Neural cell (in vitro differentiated cells): Measurements from ENCODE around the gene ZXDC. TPM values are rescaled to one million over a fixed set of nuclear protein-coding genes. Genes with fewer than 3 reads are reported as not detected.

ENCODE experiments used
- H2AFZ ChIP-seq: fragments of 200-600, 300-800 bp; sonication (generic), shearing (Covaris generic); 2 replicates; pipeline ENCODE4 v1.6.0; 2014; ENCODE audit warnings: low read depth, mild to moderate bottlenecking, antibody characterized with exemption, low read length, moderate library complexity
- H3F3A ChIP-seq: fragments of 200-600 bp; shearing (Covaris generic); 2 replicates; pipeline ENCODE4 v1.6.1; 2016; ENCODE audit warnings: mild to moderate bottlenecking, moderate library complexity, mixed read lengths, antibody characterized with exemption, low read length; ENCODE audit not compliant: insufficient read depth, poor library complexity, severe bottlenecking
- H3K27ac ChIP-seq: fragments of 200-600, 300-800 bp; sonication (generic), shearing (Covaris generic); 2 replicates; pipeline ENCODE4 v1.5.1; 2014; ENCODE audit warnings: mild to moderate bottlenecking, low read length, moderate library complexity
- H3K27me3 ChIP-seq: fragments of 300-800, 200-600 bp; sonication (generic), shearing (Covaris generic); 2 replicates; pipeline ENCODE4 v1.6.0; 2014; ENCODE audit warnings: mild to moderate bottlenecking, low read depth, low read length, moderate library complexity; ENCODE audit not compliant: insufficient read depth
- H3K36me3 ChIP-seq: fragments of 300-800, 200-600 bp; sonication (generic), shearing (Covaris generic); 2 replicates; pipeline ENCODE4 v1.5.1; 2014; ENCODE audit warnings: mild to moderate bottlenecking, antibody characterized with exemption, low read length, moderate library complexity; ENCODE audit not compliant: insufficient read depth
- H3K4me2 ChIP-seq: fragments of 300-800, 200-600 bp; sonication (generic), shearing (Covaris generic); 2 replicates; pipeline ENCODE4 v1.6.0; 2014; ENCODE audit warnings: mild to moderate bottlenecking, low read length
- H3K4me3 ChIP-seq: fragments of 300-800, 200-600 bp; sonication (generic), shearing (Covaris generic); 2 replicates; pipeline ENCODE4 v1.5.1; 2014; ENCODE audit warnings: mild to moderate bottlenecking, low read length, moderate library complexity
- H3K79me2 ChIP-seq: fragments of 200-600 bp; shearing (Covaris generic); replicated peaks from 2 replicates; pipeline ENCODE4 v1.6.0; 2014; ENCODE audit warnings: mild to moderate bottlenecking, low read length, moderate library complexity; ENCODE audit not compliant: insufficient read depth
- H3K9ac ChIP-seq: fragments of 300-800, 200-600 bp; sonication (generic), shearing (Covaris generic); 2 replicates; pipeline ENCODE4 v1.6.1; 2016; ENCODE audit warnings: mild to moderate bottlenecking, low read length, mixed read lengths
- H3K9me2 ChIP-seq: fragments of 200-600 bp; shearing (Covaris generic); 2 replicates; pipeline ENCODE4 v1.6.1; 2016; ENCODE audit warnings: mild to moderate bottlenecking, low read length, mixed read lengths; ENCODE audit not compliant: insufficient read depth
- H3K9me3 ChIP-seq: fragments of 200-600, 300-800 bp; sonication (generic), shearing (Covaris generic); 2 replicates; pipeline ENCODE4 v1.6.1; 2016; ENCODE audit warnings: mild to moderate bottlenecking, mixed run types, low read length, moderate library complexity, mixed read lengths
- H4K20me1 ChIP-seq: fragments of 200-600 bp; shearing (Covaris generic); 2 replicates; pipeline ENCODE4 v1.6.1; 2016; ENCODE audit warnings: mild to moderate bottlenecking, mixed run types; ENCODE audit not compliant: insufficient read depth
- EP300 ChIP-seq: fragments of 450-650 bp; conservative IDR thresholded peaks from 2 replicates; pipeline ENCODE4 v1.6.1; 2014; ENCODE audit warnings: antibody characterized with exemption, mild to moderate bottlenecking, moderate library complexity; ENCODE audit not compliant: poor library complexity, severe bottlenecking
- EZH2 ChIP-seq: fragments of 200-600, 300-800 bp; shearing (Covaris generic), sonication (generic); IDR thresholded peaks from 2 replicates; pipeline ENCODE4 v1.6.1; 2014; ENCODE audit warnings: antibody characterized with exemption, low read length, borderline replicate concordance, mild to moderate bottlenecking; ENCODE audit not compliant: insufficient read depth, poor library complexity, severe bottlenecking
- MXI1 ChIP-seq: fragments of 450-650 bp; conservative IDR thresholded peaks from 2 replicates; pipeline ENCODE4 v1.6.1; 2014; ENCODE audit warnings: antibody characterized with exemption, mild to moderate bottlenecking; ENCODE audit not compliant: poor library complexity, severe bottlenecking
- POLR2AphosphoS5 ChIP-seq: IDR thresholded peaks from 2 replicates; pipeline ENCODE4 v1.6.1; 2012
- RAD21 ChIP-seq: fragments of 450-650 bp; conservative IDR thresholded peaks from 2 replicates; pipeline ENCODE4 v1.6.1; 2014; ENCODE audit warnings: antibody characterized with exemption, mild to moderate bottlenecking, moderate library complexity
- SMC3 ChIP-seq: fragments of 450-650 bp; conservative IDR thresholded peaks from 2 replicates; pipeline ENCODE4 v1.6.1; 2014; ENCODE audit warnings: antibody characterized with exemption, mild to moderate bottlenecking, moderate library complexity; ENCODE audit not compliant: poor library complexity
- TAF1 ChIP-seq: IDR thresholded peaks from 2 replicates; pipeline ENCODE4 v1.6.1; 2012; ENCODE audit warnings: low read depth
- polyA plus RNA-seq: library from polyadenylated mRNA; depleted of rRNA; stranded (reverse); fragments of >200 nt; gene quantifications from 2 replicates; pipeline ENCODE4 v1.2.3, GENCODE V29; 2014
- TF ChIP-seq, protein P1 (sequence below): fragments of 450-650 bp; IDR thresholded peaks from 2 replicates; pipeline ENCODE4 v1.5.1; 2014; ENCODE audit warnings: antibody characterized with exemption, mild to moderate bottlenecking, moderate library complexity; ENCODE audit not compliant: poor library complexity, severe bottlenecking
- TF ChIP-seq, protein P2 (sequence below): IDR thresholded peaks from 2 replicates; pipeline ENCODE4 v1.6.1; 2012; ENCODE audit warnings: borderline replicate concordance

Gene ZXDC
- polyA plus RNA-seq, 1 donor from 2014 or later = 22.2 TPM

DNA sequence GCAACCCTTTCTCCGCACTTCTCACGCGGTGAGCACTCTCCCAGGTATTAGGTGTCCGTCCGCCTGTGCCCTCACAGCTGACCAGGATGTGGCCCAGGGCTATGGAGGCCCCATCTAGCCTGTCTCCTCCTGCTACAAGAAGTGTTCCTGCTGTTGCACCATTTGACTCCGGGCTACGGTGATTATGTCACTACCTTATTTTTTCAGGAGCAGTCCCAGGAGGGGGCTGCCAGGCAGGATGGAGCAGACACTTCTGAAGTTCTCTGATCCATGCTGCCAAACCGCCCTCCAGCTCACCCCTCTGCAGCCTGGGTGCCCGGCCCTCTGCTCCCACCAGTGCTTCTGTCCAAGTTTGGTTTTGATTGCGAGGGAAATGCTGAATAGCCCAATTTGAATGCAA, 36.9 kb downstream of the ZXDC start:
- Histone ChIP-seq H3K9me3 (no peaks in the 10 kb centered on the region), H3K36me3 (no peaks in the 10 kb centered on the region), H3K9ac (no peak overlapping the region), H3K4me2 (no peak overlapping the region), H3K27ac (no peak overlapping the region), H3F3A (no peaks in the 10 kb centered on the region), H3K27me3 (no peaks in the 10 kb centered on the region), H4K20me1 (no peaks in the 10 kb centered on the region), H3K4me3 (no peak overlapping the region), H3K9me2 (no peaks in the 10 kb centered on the region), H3K79me2 (no peaks in the 10 kb centered on the region), H2AFZ (no peak overlapping the region)
- TF ChIP-seq TAF1 (no peak), POLR2AphosphoS5 (no peak), RAD21 (no peak), MXI1 (no peak), SMC3 (no peak), EP300 (no peak), EZH2 (no peak)
- TF ChIP-seq, protein P1, sequence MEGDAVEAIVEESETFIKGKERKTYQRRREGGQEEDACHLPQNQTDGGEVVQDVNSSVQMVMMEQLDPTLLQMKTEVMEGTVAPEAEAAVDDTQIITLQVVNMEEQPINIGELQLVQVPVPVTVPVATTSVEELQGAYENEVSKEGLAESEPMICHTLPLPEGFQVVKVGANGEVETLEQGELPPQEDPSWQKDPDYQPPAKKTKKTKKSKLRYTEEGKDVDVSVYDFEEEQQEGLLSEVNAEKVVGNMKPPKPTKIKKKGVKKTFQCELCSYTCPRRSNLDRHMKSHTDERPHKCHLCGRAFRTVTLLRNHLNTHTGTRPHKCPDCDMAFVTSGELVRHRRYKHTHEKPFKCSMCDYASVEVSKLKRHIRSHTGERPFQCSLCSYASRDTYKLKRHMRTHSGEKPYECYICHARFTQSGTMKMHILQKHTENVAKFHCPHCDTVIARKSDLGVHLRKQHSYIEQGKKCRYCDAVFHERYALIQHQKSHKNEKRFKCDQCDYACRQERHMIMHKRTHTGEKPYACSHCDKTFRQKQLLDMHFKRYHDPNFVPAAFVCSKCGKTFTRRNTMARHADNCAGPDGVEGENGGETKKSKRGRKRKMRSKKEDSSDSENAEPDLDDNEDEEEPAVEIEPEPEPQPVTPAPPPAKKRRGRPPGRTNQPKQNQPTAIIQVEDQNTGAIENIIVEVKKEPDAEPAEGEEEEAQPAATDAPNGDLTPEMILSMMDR = no peak
- TF ChIP-seq, protein P2, sequence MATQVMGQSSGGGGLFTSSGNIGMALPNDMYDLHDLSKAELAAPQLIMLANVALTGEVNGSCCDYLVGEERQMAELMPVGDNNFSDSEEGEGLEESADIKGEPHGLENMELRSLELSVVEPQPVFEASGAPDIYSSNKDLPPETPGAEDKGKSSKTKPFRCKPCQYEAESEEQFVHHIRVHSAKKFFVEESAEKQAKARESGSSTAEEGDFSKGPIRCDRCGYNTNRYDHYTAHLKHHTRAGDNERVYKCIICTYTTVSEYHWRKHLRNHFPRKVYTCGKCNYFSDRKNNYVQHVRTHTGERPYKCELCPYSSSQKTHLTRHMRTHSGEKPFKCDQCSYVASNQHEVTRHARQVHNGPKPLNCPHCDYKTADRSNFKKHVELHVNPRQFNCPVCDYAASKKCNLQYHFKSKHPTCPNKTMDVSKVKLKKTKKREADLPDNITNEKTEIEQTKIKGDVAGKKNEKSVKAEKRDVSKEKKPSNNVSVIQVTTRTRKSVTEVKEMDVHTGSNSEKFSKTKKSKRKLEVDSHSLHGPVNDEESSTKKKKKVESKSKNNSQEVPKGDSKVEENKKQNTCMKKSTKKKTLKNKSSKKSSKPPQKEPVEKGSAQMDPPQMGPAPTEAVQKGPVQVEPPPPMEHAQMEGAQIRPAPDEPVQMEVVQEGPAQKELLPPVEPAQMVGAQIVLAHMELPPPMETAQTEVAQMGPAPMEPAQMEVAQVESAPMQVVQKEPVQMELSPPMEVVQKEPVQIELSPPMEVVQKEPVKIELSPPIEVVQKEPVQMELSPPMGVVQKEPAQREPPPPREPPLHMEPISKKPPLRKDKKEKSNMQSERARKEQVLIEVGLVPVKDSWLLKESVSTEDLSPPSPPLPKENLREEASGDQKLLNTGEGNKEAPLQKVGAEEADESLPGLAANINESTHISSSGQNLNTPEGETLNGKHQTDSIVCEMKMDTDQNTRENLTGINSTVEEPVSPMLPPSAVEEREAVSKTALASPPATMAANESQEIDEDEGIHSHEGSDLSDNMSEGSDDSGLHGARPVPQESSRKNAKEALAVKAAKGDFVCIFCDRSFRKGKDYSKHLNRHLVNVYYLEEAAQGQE = no peak

- Histone ChIP-seq H3K27ac (no peak overlapping the region), H3K9me2 (no peaks in the 10 kb centered on the region), H3K79me2 (no peaks in the 10 kb centered on the region), H3K27me3 (no peaks in the 10 kb centered on the region), H3K4me3 (no peak overlapping the region), H3K36me3 (no peaks in the 10 kb centered on the region), H2AFZ (no peak overlapping the region), H3F3A (no peaks in the 10 kb centered on the region), H3K9ac (no peak overlapping the region), H4K20me1 (no peaks in the 10 kb centered on the region), H3K9me3 (no peaks in the 10 kb centered on the region), H3K4me2 (no peak overlapping the region)
- TF ChIP-seq, protein P2 = no peak
- TF ChIP-seq RAD21 (no peak), EP300 (no peak), TAF1 (no peak), SMC3 (no peak), POLR2AphosphoS5 (no peak), EZH2 (no peak), MXI1 (no peak)
- TF ChIP-seq, protein P1 = no peak
Measured at GRCh38 chr3:126438186-126438585, 37.5 kb downstream of the ZXDC start.
